A549 (cell line): ENCODE data around the gene COPS6.

ENCODE experiments used
- CTCF ChIP-seq: fragments of >200 bp; sonication (Bioruptor Twin); formaldehyde crosslinking; IDR thresholded peaks from 3 replicates; pipeline ENCODE4 v1.5.1; 2016
- FOSL2 ChIP-seq, 2 experiments: fragments of 450-650 bp in 1 of 2; fragments of >200 bp in 1 of 2; sonication (Bioruptor Twin) in 1 of 2; formaldehyde crosslinking; IDR thresholded peaks; 2 replicates each; pipeline versions ENCODE4 v1.5.0 to v1.6.1; 2016 to 2020; ENCODE audit warnings: mild to moderate bottlenecking in 1 of 2, moderate library complexity in 1 of 2
- POLR2A ChIP-seq: IDR thresholded peaks from 2 replicates; pipeline ENCODE4 v1.6.1; 2012; ENCODE audit warnings: mild to moderate bottlenecking, low read length

- TF ChIP-seq POLR2A (no peak), CTCF (no peak), FOSL2 (IDR thresholded peaks at IDR 0.05) (no peak), FOSL2 (CRISPR knock-in tag; IDR thresholded peaks at IDR 0.05) (no peak)
Measured at GRCh38 chr7:100106633-100107032, 17.9 kb downstream of the COPS6 start.
